Measurements from ENCODE around the gene LHX1. TPM values are rescaled to one million over a fixed set of nuclear protein-coding genes. Genes with fewer than 3 reads are reported as not detected.

The LHX1 gene
- total RNA-seq, 1 donor from 2014 or later, result 2.6 TPM

- peaks cover 52% of the 10 kb centered on the region for H3K4me1 Mint-ChIP-seq (ENCODE audit: low read depth, unreplicated experiment)
- H3K9me3 Mint-ChIP-seq (ENCODE audit: unreplicated experiment), result peaks cover 19% of the 10 kb centered on the region
- H3K27me3 Mint-ChIP-seq (ENCODE audit: unreplicated experiment), result peaks cover 38% of the 10 kb centered on the region
- no peaks in the 10 kb centered on the region for H3K36me3 Mint-ChIP-seq (ENCODE audit: unreplicated experiment)
- peak; percentile 28 for DNase-seq
- H3K27ac Mint-ChIP-seq (ENCODE audit: unreplicated experiment), result peak overlapping the region; percentile 15
- peak overlapping the region; percentile 83 for H3K4me3 Mint-ChIP-seq (ENCODE audit: unreplicated experiment)
- TF ChIP-seq CTCF (IDR thresholded peaks at IDR 0.05; ENCODE audit: partially characterized antibody, unreplicated experiment), result no peak
Observed at GRCh38 chr17:36932694-36933511, 4.4 kb upstream of the LHX1 start.

GRCh38 chr17:36933512-36934143, 3.6 kb upstream of the LHX1 start:
- Mint-ChIP-seq H3K4me1 (ENCODE audit: low read depth, unreplicated experiment) (peaks cover 50% of the 10 kb centered on the region), H3K9me3 (ENCODE audit: unreplicated experiment) (peaks cover 20% of the 10 kb centered on the region), H3K4me3 (ENCODE audit: unreplicated experiment) (peak overlapping the region; percentile 87), H3K27ac (ENCODE audit: unreplicated experiment) (peak overlapping the region; percentile 52), H3K27me3 (ENCODE audit: unreplicated experiment) (peaks cover 40% of the 10 kb centered on the region), H3K36me3 (ENCODE audit: unreplicated experiment) (no peaks in the 10 kb centered on the region)
- DNase-seq, result no peak
- TF ChIP-seq CTCF (IDR thresholded peaks at IDR 0.05; ENCODE audit: partially characterized antibody, unreplicated experiment), result no peak

GRCh38 chr17:36934144-36934691, 3.1 kb upstream of the LHX1 start:
- peaks cover 42% of the 10 kb centered on the region for H3K27me3 Mint-ChIP-seq (ENCODE audit: unreplicated experiment)
- H3K27ac Mint-ChIP-seq (ENCODE audit: unreplicated experiment), result peak overlapping the region; percentile 52
- no peaks in the 10 kb centered on the region for H3K36me3 Mint-ChIP-seq (ENCODE audit: unreplicated experiment)
- no peak for TF ChIP-seq CTCF (IDR thresholded peaks at IDR 0.05; ENCODE audit: partially characterized antibody, unreplicated experiment)
- DNase-seq, result peak; percentile 57
- peaks cover 47% of the 10 kb centered on the region for H3K4me1 Mint-ChIP-seq (ENCODE audit: low read depth, unreplicated experiment)
- H3K9me3 Mint-ChIP-seq (ENCODE audit: unreplicated experiment), result peaks cover 23% of the 10 kb centered on the region
- peak overlapping the region; percentile 87 for H3K4me3 Mint-ChIP-seq (ENCODE audit: unreplicated experiment)

GRCh38 chr17:36934692-36935630, 2.3 kb upstream of the LHX1 start:
- no peak for TF ChIP-seq CTCF (IDR thresholded peaks at IDR 0.05; ENCODE audit: partially characterized antibody, unreplicated experiment)
- H3K9me3 Mint-ChIP-seq (ENCODE audit: unreplicated experiment), result peaks cover 25% of the 10 kb centered on the region
- peak overlapping the region; percentile 22 for H3K27ac Mint-ChIP-seq (ENCODE audit: unreplicated experiment)
- H3K27me3 Mint-ChIP-seq (ENCODE audit: unreplicated experiment), result peaks cover 45% of the 10 kb centered on the region
- peak overlapping the region; percentile 84 for H3K4me3 Mint-ChIP-seq (ENCODE audit: unreplicated experiment)
- H3K36me3 Mint-ChIP-seq (ENCODE audit: unreplicated experiment), result no peaks in the 10 kb centered on the region
- peak; percentile 77 for DNase-seq
- H3K4me1 Mint-ChIP-seq (ENCODE audit: low read depth, unreplicated experiment), result peaks cover 41% of the 10 kb centered on the region
